ENCODE data around the gene PLXNA2. TPM values are rescaled to one million over a fixed set of nuclear protein-coding genes. Genes with fewer than 3 reads are reported as not detected.

PLXNA2 gene
- total RNA-seq, 1 experiment from 2014 or later = 10.2 TPM

DNA sequence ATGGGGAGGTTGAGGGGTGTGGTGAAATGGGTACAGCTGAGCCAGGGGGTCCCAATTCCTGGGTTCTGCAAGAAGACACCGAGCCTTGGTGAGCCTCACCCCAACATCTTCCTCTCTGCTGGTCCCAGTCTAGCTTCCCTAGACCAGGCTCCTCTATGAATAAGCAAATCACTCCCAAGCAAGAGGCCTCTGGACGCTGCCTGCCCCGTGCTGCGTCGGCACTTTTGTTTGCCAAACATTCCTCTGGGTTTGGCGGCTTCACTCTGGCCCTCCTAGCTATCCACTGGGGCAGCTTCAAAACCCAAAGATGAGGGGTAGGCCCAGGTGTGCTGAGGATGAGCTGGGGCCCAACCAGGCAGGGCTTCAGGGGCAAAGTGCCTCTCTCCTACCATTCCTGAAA is 196.2 kb downstream of the PLXNA2 start:
- Histone ChIP-seq H3K4me3 (no peak overlapping the region), H3K36me3 (ENCODE audit: low read depth) (no peaks in the 10 kb centered on the region), H3K27me3 (ENCODE audit: insufficient read depth, low read depth) (no peaks in the 10 kb centered on the region), H3K4me2 (no peak overlapping the region), H3K4me1 (replicated peaks; ENCODE audit: insufficient read depth) (peaks cover 37% of the 10 kb centered on the region), H3F3A (ENCODE audit: insufficient read depth, low read depth) (peaks cover 10% of the 10 kb centered on the region; the same call in 1 of the 2 replicates), H2AFZ (no peak overlapping the region), H3K9me3 (ENCODE audit: insufficient read depth, low read depth) (no peaks in the 10 kb centered on the region), H3K27ac (no peak overlapping the region), H3K9me2 (ENCODE audit: insufficient read depth) (no peaks in the 10 kb centered on the region), H4K20me1 (ENCODE audit: insufficient read depth) (no peaks in the 10 kb centered on the region), H3K79me2 (ENCODE audit: low read depth) (no peaks in the 10 kb centered on the region)
- ChIA-PET POLR2A (ENCODE audit: unreplicated experiment) (no interaction called here), CTCF (no interaction called here)
- intact Hi-C loops (cut with micrococcal nuclease; ENCODE audit: unreplicated experiment) = loop anchor here (5.0 kb wide), 1 partner anchor 84 kb away; no protein-coding TSS in a partner anchor
- BruUV-seq (replicated peaks) = no TSS peak
- DNase-seq = no peak
- TF ChIP-seq EZH2 (IDR thresholded peaks at IDR 0.05; ENCODE audit: low read depth) = no peak
- TF ChIP-seq, protein P1, sequence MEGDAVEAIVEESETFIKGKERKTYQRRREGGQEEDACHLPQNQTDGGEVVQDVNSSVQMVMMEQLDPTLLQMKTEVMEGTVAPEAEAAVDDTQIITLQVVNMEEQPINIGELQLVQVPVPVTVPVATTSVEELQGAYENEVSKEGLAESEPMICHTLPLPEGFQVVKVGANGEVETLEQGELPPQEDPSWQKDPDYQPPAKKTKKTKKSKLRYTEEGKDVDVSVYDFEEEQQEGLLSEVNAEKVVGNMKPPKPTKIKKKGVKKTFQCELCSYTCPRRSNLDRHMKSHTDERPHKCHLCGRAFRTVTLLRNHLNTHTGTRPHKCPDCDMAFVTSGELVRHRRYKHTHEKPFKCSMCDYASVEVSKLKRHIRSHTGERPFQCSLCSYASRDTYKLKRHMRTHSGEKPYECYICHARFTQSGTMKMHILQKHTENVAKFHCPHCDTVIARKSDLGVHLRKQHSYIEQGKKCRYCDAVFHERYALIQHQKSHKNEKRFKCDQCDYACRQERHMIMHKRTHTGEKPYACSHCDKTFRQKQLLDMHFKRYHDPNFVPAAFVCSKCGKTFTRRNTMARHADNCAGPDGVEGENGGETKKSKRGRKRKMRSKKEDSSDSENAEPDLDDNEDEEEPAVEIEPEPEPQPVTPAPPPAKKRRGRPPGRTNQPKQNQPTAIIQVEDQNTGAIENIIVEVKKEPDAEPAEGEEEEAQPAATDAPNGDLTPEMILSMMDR (conservative IDR thresholded peaks at IDR 0.05) = no peak

DNA sequence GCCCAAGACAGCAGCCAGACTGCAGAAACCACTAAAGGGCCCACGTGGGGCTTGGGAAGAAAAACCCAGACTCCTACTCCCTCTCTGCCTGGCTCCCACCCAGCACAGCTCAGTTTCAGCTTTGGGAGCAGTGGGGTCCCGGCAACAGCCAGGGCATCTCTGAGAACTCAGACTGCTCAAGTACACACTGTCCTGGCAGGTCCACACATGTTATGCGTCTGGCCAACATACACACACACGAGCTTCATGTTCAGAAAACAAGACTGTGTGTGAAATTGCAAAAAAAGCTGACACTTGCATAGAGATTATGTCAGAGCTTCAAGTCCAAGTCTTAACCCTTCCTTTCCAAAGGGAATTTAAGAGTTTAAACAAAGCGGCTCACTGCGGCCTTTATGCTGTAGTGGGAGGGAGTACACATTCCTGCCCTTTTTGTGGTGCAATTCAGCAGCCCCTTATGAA is 196.7 kb downstream of the PLXNA2 start:
- H3K79me2 ChIP-seq (ENCODE audit: low read depth) = no peaks in the 10 kb centered on the region
- H3K4me2 ChIP-seq = no peak overlapping the region
- no peaks in the 10 kb centered on the region for H3K36me3 ChIP-seq (ENCODE audit: low read depth)
- ChIA-PET POLR2A (ENCODE audit: unreplicated experiment) (no interaction called here), CTCF (no interaction called here)
- H2AFZ ChIP-seq = no peak overlapping the region
- no peaks in the 10 kb centered on the region for H3K9me2 ChIP-seq (ENCODE audit: insufficient read depth)
- H3F3A ChIP-seq (ENCODE audit: insufficient read depth, low read depth) = peaks cover 10% of the 10 kb centered on the region; the same call in 1 of the 2 replicates
- BruUV-seq (replicated peaks) = no TSS peak
- intact Hi-C loops (cut with micrococcal nuclease; ENCODE audit: unreplicated experiment) = loop anchor here (5.0 kb wide), 1 partner anchor 85 kb away; no protein-coding TSS in a partner anchor
- no peak overlapping the region for H3K27ac ChIP-seq
- no peaks in the 10 kb centered on the region for H3K27me3 ChIP-seq (ENCODE audit: insufficient read depth, low read depth)
- no peaks in the 10 kb centered on the region for H3K9me3 ChIP-seq (ENCODE audit: insufficient read depth, low read depth)
- no peak for DNase-seq
- H3K4me3 ChIP-seq = no peak overlapping the region
- H3K4me1 ChIP-seq (replicated peaks; ENCODE audit: insufficient read depth) = peaks cover 37% of the 10 kb centered on the region
- no peak for TF ChIP-seq EZH2 (IDR thresholded peaks at IDR 0.05; ENCODE audit: low read depth)
- TF ChIP-seq, protein P1 (conservative IDR thresholded peaks at IDR 0.05) = no peak
- H4K20me1 ChIP-seq (ENCODE audit: insufficient read depth) = no peaks in the 10 kb centered on the region

DNA sequence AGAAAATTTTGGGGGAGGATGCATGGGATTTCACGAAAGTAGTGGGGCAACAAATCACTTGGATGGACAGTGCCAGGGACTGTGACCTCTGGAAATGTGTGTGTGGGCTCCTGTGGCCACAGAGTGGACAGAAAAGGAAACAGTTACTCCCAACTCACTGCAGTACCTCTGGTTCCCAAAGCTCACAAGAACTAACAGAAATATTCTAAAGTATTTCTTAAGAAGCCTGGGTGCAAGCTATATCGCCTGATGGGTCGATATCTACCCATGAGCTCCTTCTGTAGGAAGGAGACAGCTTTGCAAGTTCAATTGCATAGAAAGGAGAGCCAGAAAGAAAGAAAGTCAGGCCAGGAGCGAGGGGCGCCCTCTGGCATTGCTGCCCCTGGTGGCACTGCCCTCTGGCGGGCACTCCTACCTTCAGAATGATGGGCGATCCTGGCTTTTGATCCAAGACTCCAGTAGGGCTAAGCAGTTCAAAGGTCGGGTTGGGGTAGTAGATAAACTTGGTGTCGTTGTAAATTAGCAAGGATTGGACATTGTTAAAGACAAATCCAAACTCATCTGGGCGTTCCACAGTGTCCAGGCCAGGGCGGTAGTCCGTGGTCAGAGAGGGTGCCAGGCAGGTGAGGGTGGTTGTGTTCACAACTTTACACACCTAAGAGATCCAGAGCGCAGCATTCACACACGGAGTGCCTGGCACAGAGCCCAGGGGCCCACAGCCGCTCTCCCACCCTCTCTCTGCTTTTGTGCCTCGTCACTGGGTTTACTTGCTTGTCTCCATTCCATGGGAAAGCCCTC is 198.5 kb downstream of the PLXNA2 start:
- ChIA-PET POLR2A (ENCODE audit: unreplicated experiment) (no interaction called here), CTCF (no interaction called here)
- H3K36me3 ChIP-seq (ENCODE audit: low read depth) = no peaks in the 10 kb centered on the region
- H3K9me3 ChIP-seq (ENCODE audit: insufficient read depth, low read depth) = no peaks in the 10 kb centered on the region
- H2AFZ ChIP-seq = no peak overlapping the region
- no peaks in the 10 kb centered on the region for H3K79me2 ChIP-seq (ENCODE audit: low read depth)
- H3K9me2 ChIP-seq (ENCODE audit: insufficient read depth) = no peaks in the 10 kb centered on the region
- BruUV-seq (replicated peaks) = no TSS peak
- no peaks in the 10 kb centered on the region for H3K27me3 ChIP-seq (ENCODE audit: insufficient read depth, low read depth)
- H3F3A ChIP-seq (ENCODE audit: insufficient read depth, low read depth) = peaks cover 10% of the 10 kb centered on the region; the same call in 1 of the 2 replicates
- no peaks in the 10 kb centered on the region for H4K20me1 ChIP-seq (ENCODE audit: insufficient read depth)
- no peak overlapping the region for H3K4me3 ChIP-seq
- TF ChIP-seq, protein P1 (conservative IDR thresholded peaks at IDR 0.05) = no peak
- no peak for TF ChIP-seq EZH2 (IDR thresholded peaks at IDR 0.05; ENCODE audit: low read depth)
- DNase-seq = no peak
- H3K27ac ChIP-seq = no peak overlapping the region
- peaks cover 37% of the 10 kb centered on the region for H3K4me1 ChIP-seq (replicated peaks; ENCODE audit: insufficient read depth)
- intact Hi-C loops (cut with micrococcal nuclease; ENCODE audit: unreplicated experiment) = loop anchor here (5.0 kb wide), 1 partner anchor 87 kb away; no protein-coding TSS in a partner anchor
- H3K4me2 ChIP-seq = no peak overlapping the region

Measured in PC-9 (cell line).